ENCODE results near the gene KCNH3. TPM values are rescaled to one million over a fixed set of nuclear protein-coding genes. Genes with fewer than 3 reads are reported as not detected.

KCNH3 gene
- total RNA-seq, 2 donors from 2014 or later: 0.19 to 1.0 TPM

DNA sequence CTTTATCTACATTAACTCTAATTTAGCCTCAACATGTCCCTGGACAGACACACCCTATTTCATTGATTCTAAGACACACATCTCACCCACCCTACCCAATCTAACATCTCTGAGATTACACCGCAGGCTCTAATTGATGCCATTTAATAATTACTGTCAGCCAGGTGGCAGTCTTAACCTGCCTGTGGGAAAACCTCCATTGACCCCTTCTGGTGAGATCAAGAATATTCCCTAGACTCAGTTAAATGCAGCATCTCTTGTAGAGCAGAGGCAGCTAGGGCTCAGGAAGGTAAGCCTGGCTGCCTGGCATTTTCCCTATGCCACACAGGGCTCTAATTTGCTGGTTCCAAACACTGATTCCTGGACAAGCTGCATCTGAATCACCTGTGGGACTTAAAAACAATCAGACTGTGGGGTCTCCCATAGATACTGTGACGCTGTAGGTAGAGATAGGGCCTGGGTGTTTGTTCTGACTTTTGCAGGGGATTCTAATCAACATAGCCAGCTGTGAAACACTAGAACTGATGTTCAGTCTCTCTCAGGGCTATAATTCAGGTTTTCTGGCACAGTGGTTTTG lies 14.8 kb downstream of the KCNH3 start:
- Histone ChIP-seq H3K36me3 (peaks cover 25% of the 10 kb centered on the region), H3K9me3 (no peaks in the 10 kb centered on the region), H3K27me3 (no peaks in the 10 kb centered on the region), H3K4me3 (no peak overlapping the region), H3K4me1 (peaks cover 0 to 21% of the 10 kb centered on the region in 2 donors), H3K27ac (no peak overlapping the region)
- no peak for DNase-seq (ENCODE audit: low spot score)
- TF ChIP-seq, protein P1, sequence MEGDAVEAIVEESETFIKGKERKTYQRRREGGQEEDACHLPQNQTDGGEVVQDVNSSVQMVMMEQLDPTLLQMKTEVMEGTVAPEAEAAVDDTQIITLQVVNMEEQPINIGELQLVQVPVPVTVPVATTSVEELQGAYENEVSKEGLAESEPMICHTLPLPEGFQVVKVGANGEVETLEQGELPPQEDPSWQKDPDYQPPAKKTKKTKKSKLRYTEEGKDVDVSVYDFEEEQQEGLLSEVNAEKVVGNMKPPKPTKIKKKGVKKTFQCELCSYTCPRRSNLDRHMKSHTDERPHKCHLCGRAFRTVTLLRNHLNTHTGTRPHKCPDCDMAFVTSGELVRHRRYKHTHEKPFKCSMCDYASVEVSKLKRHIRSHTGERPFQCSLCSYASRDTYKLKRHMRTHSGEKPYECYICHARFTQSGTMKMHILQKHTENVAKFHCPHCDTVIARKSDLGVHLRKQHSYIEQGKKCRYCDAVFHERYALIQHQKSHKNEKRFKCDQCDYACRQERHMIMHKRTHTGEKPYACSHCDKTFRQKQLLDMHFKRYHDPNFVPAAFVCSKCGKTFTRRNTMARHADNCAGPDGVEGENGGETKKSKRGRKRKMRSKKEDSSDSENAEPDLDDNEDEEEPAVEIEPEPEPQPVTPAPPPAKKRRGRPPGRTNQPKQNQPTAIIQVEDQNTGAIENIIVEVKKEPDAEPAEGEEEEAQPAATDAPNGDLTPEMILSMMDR (IDR thresholded peaks at IDR 0.05): peak in 1 of 2 donors; percentile 42

DNA sequence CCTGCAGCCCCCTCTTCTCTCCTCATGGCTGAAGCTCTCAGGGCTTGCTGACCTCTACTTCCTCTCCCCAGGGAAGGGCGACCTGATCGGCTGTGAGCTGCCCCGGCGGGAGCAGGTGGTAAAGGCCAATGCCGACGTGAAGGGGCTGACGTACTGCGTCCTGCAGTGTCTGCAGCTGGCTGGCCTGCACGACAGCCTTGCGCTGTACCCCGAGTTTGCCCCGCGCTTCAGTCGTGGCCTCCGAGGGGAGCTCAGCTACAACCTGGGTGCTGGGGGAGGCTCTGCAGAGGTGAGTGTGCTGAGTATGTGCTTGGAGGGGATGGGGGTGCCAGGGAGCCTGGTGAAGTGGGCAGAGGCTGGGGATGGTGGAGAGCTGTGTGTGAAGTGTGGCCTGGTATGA lies 15.4 kb downstream of the KCNH3 start:
- TF ChIP-seq, protein P1 (IDR thresholded peaks at IDR 0.05): no peak
- no peaks in the 10 kb centered on the region for H3K9me3 ChIP-seq
- H3K27me3 ChIP-seq: no peaks in the 10 kb centered on the region
- H3K27ac ChIP-seq: no peak overlapping the region
- no peak for DNase-seq (ENCODE audit: low spot score)
- H3K36me3 ChIP-seq: peaks cover 32% of the 10 kb centered on the region
- H3K4me1 ChIP-seq: peaks cover 0 to 15% of the 10 kb centered on the region in 2 donors
- H3K4me3 ChIP-seq: no peak overlapping the region

DNA sequence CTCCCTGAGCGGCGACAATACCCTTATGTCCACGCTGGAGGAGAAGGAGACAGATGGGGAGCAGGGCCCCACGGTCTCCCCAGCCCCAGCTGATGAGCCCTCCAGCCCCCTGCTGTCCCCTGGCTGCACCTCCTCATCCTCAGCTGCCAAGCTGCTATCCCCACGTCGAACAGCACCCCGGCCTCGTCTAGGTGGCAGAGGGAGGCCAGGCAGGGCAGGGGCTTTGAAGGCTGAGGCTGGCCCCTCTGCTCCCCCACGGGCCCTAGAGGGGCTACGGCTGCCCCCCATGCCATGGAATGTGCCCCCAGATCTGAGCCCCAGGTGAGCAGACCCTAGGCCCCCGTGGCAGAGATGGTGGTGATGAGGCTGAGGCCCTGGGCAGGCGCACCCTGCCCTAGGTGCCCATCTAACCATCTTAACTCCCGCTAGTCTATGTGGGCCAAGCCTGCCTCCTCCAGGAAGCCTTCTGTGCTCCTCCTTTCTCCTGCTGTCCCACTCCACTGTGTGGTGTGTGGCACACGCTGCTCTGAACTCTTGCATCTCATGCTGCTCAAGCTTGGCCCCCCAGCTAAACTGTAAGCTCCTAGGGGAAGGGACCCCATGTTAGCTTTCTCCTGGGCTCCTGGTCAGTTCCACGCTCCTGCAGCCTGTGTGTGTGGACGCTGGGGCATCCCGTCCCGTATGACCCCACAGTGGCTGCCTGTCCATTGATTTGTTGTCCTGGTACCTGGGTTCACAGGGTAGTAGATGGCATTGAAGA lies 17.0 kb downstream of the KCNH3 start:
- Histone ChIP-seq H3K27ac (no peak overlapping the region), H3K27me3 (no peaks in the 10 kb centered on the region), H3K36me3 (peaks cover 47% of the 10 kb centered on the region), H3K4me3 (no peak overlapping the region), H3K4me1 (peaks cover 0 to 11% of the 10 kb centered on the region in 2 donors), H3K9me3 (no peaks in the 10 kb centered on the region)
- TF ChIP-seq, protein P1 (IDR thresholded peaks at IDR 0.05): no peak
- DNase-seq (ENCODE audit: low spot score): no peak

DNA sequence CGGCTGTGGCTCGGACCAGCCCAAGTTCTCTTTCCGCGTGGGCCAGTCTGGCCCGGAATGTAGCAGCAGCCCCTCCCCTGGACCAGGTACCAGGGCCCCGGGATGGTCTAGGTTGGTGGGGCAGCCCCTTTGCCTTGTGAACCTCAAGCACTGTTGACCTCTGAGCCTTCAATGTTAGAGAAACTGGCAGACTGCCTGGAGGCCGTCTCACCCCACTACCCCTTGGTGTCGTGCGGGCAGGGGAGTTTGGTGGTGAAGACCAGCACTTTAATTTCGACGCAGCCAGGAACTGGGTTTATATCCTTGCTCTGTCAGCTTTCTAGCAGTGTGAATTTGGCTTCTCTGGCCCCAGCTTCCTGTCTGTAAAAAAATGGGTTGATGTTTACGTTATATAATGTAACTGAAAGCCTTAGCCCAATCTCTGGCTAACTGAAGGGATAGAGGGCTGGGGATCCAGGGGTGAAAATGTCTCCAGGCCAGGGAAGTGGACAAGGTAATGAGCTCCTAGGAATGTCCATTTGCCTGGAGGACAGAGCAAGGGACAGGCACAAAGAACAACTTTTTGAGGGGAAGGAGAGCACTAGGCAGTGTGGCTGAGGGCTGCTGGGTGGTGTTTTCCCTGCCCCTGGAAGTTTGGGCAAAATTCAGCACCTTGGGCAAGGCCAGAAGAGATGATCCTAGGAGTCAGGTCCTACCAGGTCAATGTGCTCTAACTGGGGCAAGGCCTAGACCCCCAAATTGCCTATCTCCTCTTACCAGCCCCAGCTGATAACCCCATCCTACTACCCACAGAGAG lies 17.8 kb downstream of the KCNH3 start:
- Histone ChIP-seq H3K4me1 (peaks cover 0 to 10% of the 10 kb centered on the region in 2 donors), H3K27ac (no peak overlapping the region), H3K27me3 (no peaks in the 10 kb centered on the region), H3K36me3 (peaks cover 55% of the 10 kb centered on the region), H3K4me3 (no peak overlapping the region), H3K9me3 (no peaks in the 10 kb centered on the region)
- TF ChIP-seq, protein P1 (IDR thresholded peaks at IDR 0.05): no peak
- no peak for DNase-seq (ENCODE audit: low spot score)

DNA sequence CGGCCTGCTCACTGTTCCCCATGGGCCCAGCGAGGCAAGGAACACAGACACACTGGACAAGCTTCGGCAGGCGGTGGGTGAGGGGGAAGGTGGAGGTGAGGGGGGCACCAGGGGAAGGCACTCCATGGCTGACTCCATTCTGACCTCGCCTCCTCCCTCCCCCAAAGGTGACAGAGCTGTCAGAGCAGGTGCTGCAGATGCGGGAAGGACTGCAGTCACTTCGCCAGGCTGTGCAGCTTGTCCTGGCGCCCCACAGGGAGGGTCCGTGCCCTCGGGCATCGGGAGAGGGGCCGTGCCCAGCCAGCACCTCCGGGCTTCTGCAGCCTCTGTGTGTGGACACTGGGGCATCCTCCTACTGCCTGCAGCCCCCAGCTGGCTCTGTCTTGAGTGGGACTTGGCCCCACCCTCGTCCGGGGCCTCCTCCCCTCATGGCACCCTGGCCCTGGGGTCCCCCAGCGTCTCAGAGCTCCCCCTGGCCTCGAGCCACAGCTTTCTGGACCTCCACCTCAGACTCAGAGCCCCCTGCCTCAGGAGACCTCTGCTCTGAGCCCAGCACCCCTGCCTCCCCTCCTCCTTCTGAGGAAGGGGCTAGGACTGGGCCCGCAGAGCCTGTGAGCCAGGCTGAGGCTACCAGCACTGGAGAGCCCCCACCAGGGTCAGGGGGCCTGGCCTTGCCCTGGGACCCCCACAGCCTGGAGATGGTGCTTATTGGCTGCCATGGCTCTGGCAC lies 18.5 kb downstream of the KCNH3 start:
- H3K27me3 ChIP-seq: no peaks in the 10 kb centered on the region
- no peak overlapping the region for H3K27ac ChIP-seq
- no peak for DNase-seq (ENCODE audit: low spot score)
- TF ChIP-seq, protein P1 (IDR thresholded peaks at IDR 0.05): no peak
- H3K4me3 ChIP-seq: no peak overlapping the region
- H3K4me1 ChIP-seq: peaks cover 0 to 2% of the 10 kb centered on the region in 2 donors
- no peaks in the 10 kb centered on the region for H3K9me3 ChIP-seq
- peaks cover 63% of the 10 kb centered on the region for H3K36me3 ChIP-seq

Measured in right atrium auricular region (tissue), 2 donors.